Gastroesophageal sphincter (tissue), 3 donors: ENCODE results near the gene TRIM6.

Experiments
- EP300 ChIP-seq: sonication (generic); formaldehyde crosslinking; IDR thresholded peaks from one replicate; pipeline ENCODE4 v1.6.1; 2017; ENCODE audit warnings: antibody characterized with exemption, mild to moderate bottlenecking
- POLR2A ChIP-seq, 2 donors: fragments of 450-650 bp; IDR thresholded peaks; one replicate each; pipeline ENCODE4 v1.6.1; 2017; ENCODE audit warnings: antibody characterized with exemption in 2 of 2, mild to moderate bottlenecking in 2 of 2, moderate library complexity in 1 of 2
- TF ChIP-seq, protein P1 (sequence below), 4 experiments: fragments of 200-600 bp in 2 of 4; fragments of 450-650 bp in 2 of 4; sonication (generic) in 1 of 4; IDR thresholded peaks; one replicate each; pipeline ENCODE4 v1.5.1; 2017 to 2019; ENCODE audit warnings: antibody characterized with exemption in 4 of 4, mild to moderate bottlenecking in 2 of 4, moderate library complexity in 2 of 4

DNA sequence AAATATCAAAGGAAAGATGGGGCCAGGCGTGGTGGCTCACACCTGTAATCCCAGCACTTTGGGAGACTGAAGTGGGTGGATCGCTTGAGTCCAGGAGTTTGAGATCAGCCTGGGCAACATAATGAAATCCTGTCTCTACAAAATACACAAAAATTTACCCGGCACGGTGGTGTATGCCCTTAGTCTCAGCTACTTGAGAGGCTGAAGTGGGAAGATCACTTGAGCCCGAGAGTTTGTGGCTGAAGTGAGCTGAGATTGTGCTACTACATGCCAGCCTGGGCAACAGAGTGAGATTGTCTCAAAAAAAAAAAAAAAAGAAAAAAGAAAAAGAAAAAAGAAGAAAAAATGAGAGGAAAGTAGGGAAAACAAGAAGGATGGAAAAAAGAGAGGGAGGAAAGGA, 3.8 kb upstream of the TRIM6 start:
- TF ChIP-seq POLR2A (IDR thresholded peaks at IDR 0.05) (no peak), EP300 (no peak)
- TF ChIP-seq, protein P1, sequence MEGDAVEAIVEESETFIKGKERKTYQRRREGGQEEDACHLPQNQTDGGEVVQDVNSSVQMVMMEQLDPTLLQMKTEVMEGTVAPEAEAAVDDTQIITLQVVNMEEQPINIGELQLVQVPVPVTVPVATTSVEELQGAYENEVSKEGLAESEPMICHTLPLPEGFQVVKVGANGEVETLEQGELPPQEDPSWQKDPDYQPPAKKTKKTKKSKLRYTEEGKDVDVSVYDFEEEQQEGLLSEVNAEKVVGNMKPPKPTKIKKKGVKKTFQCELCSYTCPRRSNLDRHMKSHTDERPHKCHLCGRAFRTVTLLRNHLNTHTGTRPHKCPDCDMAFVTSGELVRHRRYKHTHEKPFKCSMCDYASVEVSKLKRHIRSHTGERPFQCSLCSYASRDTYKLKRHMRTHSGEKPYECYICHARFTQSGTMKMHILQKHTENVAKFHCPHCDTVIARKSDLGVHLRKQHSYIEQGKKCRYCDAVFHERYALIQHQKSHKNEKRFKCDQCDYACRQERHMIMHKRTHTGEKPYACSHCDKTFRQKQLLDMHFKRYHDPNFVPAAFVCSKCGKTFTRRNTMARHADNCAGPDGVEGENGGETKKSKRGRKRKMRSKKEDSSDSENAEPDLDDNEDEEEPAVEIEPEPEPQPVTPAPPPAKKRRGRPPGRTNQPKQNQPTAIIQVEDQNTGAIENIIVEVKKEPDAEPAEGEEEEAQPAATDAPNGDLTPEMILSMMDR (IDR thresholded peaks at IDR 0.05) = no peak
